Skeletal muscle satellite cell (primary cell): Measurements from ENCODE around the gene BBS9.
"Not testable (repeated sequence)": the region's sequence is repeated elsewhere in the genome, so short reads cannot be mapped to it uniquely, and the experiment has no call there.

Source experiments
- H3K27me3 ChIP-seq: 2 replicates; pipeline ENCODE4 v1.7.0; 2013; ENCODE audit warnings: low read length; ENCODE audit not compliant: control insufficient read depth, insufficient read depth
- H3K36me3 ChIP-seq: 2 replicates; pipeline ENCODE4 v1.7.0; 2013; ENCODE audit warnings: mild to moderate bottlenecking, control low read depth, low read length; ENCODE audit not compliant: insufficient read depth
- H3K4me1 ChIP-seq: 2 replicates; pipeline ENCODE4 v1.7.0; 2013; ENCODE audit warnings: low read length; ENCODE audit not compliant: control insufficient read depth, insufficient read depth
- H3K4me2 ChIP-seq: 2 replicates; pipeline ENCODE4 v1.7.0; 2013; ENCODE audit warnings: mild to moderate bottlenecking, low read length
- H3K4me3 ChIP-seq: 2 replicates; pipeline ENCODE4 v1.7.0; 2013; ENCODE audit warnings: low read length
- H3K9ac ChIP-seq: 2 replicates; pipeline ENCODE4 v1.7.0; 2013; ENCODE audit warnings: mild to moderate bottlenecking, low read depth, low read length, moderate library complexity
- H3K9me3 ChIP-seq: replicated peaks from 2 replicates; pipeline ENCODE4 v1.7.0; 2013; ENCODE audit warnings: mild to moderate bottlenecking, control low read depth, low read length

The BBS9 gene

DNA sequence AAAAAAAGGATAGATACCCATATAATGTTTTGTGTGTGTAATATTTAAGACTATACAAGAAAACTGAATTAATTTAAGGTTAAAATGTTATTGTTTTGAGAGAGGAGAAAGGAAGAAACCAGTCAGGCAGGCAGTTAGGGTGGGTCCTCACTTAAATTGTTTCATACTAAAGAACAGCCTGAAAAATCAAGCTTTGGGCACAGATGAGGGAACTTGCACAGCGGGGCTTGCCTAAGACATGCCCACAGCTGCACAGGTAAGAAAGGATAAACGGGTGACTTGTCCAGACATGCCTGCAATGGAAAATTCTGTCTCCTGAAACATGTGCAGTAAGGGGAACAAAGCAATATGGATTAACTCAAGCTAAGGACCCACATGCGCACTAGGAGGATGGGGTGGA lies 158.4 kb downstream of the BBS9 start:
- no peaks in the 10 kb centered on the region for H3K36me3 ChIP-seq
- no peaks in the 10 kb centered on the region for H3K27me3 ChIP-seq
- H3K4me1 ChIP-seq: no peaks in the 10 kb centered on the region
- H3K9ac ChIP-seq: no peak overlapping the region
- H3K4me3 ChIP-seq: no peak overlapping the region
- no peak overlapping the region for H3K4me2 ChIP-seq
- H3K9me3 ChIP-seq: no peaks in the 10 kb centered on the region

DNA sequence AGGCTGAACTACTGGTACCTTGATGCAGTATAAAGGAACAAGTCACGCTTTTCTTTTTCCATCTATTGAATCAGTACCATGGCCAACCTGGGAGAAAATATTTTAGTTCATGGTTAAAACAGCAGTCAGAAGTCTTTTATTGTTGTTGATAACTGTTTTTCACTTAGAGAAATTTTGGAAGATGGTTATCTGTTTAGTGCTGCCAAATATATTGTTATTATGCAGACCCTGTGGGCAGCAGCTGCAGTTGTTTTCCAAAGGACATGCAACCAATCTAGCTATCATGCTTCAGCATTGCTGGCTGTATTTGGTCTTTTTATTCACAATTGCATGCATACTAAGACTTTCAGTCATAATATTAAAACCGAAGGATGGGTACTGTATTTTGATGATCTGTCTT lies 169.5 kb downstream of the BBS9 start:
- Histone ChIP-seq H3K36me3 (no peaks in the 10 kb centered on the region), H3K4me2 (no peak overlapping the region), H3K9ac (no peak overlapping the region), H3K4me3 (no peak overlapping the region), H3K9me3 (no peaks in the 10 kb centered on the region), H3K27me3 (no peaks in the 10 kb centered on the region), H3K4me1 (no peaks in the 10 kb centered on the region)

DNA sequence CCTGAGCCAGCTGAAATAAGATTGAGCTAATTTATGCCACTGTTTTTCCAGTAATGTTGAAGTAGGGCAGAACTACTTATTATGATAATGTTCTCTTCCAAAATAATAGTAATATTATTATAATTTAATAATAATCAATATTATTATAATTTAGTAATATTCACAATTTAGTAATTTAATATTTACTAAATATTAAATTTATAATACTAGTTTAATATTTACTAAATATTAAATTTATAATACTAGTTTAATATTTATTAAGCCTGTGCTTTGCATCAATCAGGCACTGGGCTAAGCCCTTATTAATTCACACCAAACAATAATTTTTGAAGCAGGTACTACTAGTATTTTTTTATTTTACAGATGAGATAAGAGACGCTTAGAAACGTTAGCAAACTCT lies 170.1 kb downstream of the BBS9 start:
- H3K27me3 ChIP-seq: no peaks in the 10 kb centered on the region
- H3K4me1 ChIP-seq: no peaks in the 10 kb centered on the region

DNA sequence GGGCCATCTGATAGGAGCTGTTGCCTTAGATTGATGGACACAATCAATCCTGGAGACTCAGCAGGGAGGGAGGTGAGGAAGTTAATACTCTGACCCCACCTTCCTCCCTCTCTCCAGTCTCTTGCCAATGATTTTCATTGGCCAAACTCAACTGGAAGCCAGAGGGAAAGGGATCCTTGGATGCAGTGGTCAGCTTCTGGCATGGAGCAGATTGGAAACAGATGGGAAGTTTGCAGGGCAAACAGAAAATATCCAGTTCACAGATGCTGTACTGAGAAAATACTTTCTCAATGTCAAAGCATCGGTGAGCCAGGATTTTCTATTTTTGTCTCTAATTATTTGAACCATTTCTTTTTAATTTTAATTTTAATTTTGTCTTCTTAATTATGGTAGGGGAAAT lies 170.8 kb downstream of the BBS9 start:
- no peaks in the 10 kb centered on the region for H3K4me1 ChIP-seq
- H3K36me3 ChIP-seq: no peaks in the 10 kb centered on the region
- no peak overlapping the region for H3K9ac ChIP-seq
- H3K27me3 ChIP-seq: no peaks in the 10 kb centered on the region
- H3K4me3 ChIP-seq: no peak overlapping the region
- H3K9me3 ChIP-seq: no peaks in the 10 kb centered on the region
- H3K4me2 ChIP-seq: no peak overlapping the region

More for the DNA sequence above, 170.1 kb downstream of the BBS9 start:
- Histone ChIP-seq H3K36me3 (no peaks in the 10 kb centered on the region), H3K4me3 (no peak overlapping the region), H3K4me2 (no peak overlapping the region), H3K9ac (no peak overlapping the region), H3K9me3 (no peaks in the 10 kb centered on the region)

DNA sequence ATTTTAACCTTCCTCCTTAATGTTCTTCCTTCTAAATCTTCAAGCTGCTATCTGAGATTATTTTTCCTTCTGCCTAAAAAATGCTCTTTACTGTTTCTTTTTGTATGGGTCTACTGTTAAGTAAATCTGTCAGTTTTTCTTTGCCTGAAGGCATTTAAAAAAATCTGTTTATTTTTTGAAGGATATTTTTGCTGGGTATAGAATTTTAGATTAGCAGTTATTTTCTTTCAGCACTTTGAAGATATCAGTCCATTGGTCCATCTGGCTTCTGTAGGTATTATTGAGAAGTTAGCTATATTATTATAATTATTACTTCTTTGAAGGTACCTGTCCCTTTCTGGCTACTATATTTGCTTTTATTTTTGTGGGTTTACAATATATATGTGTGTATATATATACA lies 171.4 kb downstream of the BBS9 start:
- no peak overlapping the region for H3K4me2 ChIP-seq
- H3K27me3 ChIP-seq: no peaks in the 10 kb centered on the region
- no peak overlapping the region for H3K4me3 ChIP-seq
- no peaks in the 10 kb centered on the region for H3K9me3 ChIP-seq
- H3K9ac ChIP-seq: no peak overlapping the region
- no peaks in the 10 kb centered on the region for H3K4me1 ChIP-seq
- H3K36me3 ChIP-seq: no peaks in the 10 kb centered on the region

DNA sequence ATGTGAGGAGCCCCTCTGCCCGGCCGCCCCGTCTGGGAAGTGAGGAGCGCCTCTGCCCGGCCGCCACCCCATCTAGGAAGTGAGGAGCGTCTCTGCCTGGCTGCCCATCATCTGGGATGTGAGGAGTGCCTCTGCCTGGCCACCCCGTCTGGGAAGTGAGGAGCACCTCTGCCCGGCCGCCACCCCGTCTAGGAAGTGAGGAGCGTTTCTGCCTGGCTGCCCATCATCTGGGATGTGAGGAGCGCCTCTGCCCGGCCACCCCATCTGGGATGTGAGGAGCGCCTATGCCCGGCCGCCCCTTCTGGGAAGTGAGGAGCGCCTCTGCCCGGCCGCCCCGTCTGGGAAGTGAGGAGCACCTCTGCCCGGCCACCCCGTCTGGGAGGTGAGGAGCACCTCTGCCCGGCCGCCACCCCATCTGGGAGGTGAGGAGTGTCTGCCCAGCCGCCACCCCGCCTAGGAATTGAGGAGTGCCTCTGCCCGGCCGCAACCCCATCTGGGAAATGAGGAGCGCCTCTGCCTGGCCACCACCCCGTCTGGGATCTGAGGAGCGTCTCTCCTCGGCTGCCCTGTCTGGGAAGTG lies 174.7 kb downstream of the BBS9 start:
- H3K4me2 ChIP-seq, H3K36me3 ChIP-seq, H3K9me3 ChIP-seq, H3K4me3 ChIP-seq, H3K27me3 ChIP-seq, H3K9ac ChIP-seq, H3K4me1 ChIP-seq: not testable (repeated sequence)

DNA sequence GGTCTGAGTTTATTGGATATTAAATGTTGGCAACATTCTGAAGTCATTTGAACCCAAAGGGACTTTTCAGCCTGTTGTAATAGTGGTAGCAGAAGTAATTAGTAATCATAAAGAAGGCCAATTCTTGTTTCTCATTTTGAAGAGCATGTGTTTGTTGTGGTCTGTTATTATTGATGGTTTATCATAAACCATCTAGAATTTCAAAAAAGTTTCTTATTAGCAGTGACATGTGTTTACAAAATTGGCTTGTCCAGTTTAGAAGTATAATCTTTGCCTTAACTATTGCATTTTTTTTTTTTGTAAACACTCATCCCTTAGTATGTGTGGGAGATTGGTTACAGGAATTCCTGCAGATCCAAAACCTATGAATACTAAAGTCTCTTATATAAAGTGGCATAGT lies 177.8 kb downstream of the BBS9 start:
- H3K9ac ChIP-seq: no peak overlapping the region

DNA sequence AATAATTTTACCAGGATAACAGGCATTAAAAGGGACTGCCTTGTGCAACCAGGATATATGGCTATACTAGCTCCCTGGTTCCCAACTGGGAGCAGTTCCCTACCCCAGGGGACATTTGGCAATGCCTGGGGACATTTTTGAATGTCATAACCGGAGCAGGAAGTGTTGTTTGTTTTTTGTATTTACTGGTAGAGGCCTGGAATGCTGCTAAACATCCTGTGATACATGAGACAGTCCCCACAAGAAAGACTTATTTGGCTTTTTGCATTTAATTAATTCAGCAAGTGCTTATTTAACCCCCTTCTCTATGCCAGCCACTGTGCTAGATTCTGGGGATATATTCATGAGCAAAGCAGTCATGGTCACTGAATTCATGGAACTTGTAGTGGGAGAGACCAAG lies 181.2 kb downstream of the BBS9 start:
- no peaks in the 10 kb centered on the region for H3K9me3 ChIP-seq
- H3K4me3 ChIP-seq: no peak overlapping the region
- no peaks in the 10 kb centered on the region for H3K27me3 ChIP-seq
- H3K4me2 ChIP-seq: no peak overlapping the region
- H3K36me3 ChIP-seq: no peaks in the 10 kb centered on the region
- no peaks in the 10 kb centered on the region for H3K4me1 ChIP-seq
- H3K9ac ChIP-seq: no peak overlapping the region

More for the DNA sequence above, 177.8 kb downstream of the BBS9 start:
- no peaks in the 10 kb centered on the region for H3K4me1 ChIP-seq
- no peaks in the 10 kb centered on the region for H3K9me3 ChIP-seq
- no peak overlapping the region for H3K4me2 ChIP-seq
- no peaks in the 10 kb centered on the region for H3K36me3 ChIP-seq
- no peaks in the 10 kb centered on the region for H3K27me3 ChIP-seq
- H3K4me3 ChIP-seq: no peak overlapping the region

DNA sequence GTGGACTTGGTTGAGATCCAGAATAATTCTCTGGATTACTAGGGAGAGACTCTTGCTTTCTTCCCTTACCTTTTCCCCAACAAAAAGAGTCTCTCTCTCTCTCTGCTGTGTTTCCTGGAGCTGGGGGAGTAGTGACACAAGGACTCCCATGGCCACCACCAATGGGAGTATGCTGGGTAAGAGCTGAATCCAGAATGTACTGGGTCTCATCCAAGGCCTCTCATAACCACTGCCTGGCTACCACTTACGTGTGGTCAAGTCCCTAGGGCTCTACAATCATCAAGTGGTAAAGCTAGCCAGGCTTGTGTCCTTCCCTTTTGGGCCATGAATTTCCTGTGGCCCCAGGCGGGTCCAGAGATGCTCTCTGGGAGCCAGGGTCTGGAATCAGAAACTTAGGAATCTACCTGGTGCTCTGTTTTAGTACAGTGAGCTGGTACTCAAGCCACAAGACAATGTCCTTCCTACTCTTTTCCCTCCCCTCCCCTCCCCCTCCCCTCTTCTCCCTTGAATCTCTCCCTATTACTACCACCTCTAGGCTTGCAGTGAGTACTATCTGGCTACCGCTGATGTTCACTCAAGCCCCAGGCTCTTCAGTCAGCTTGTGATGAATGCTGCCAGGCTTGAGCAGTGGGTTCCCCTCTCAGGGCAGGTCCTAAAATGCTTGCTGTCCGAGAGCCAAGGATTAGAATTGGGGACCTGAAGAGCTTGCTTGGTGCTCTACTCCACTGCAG lies 196.6 kb downstream of the BBS9 start:
- H3K9me3 ChIP-seq: no peaks in the 10 kb centered on the region
- H3K4me3 ChIP-seq: no peak overlapping the region
- no peaks in the 10 kb centered on the region for H3K27me3 ChIP-seq
- no peak overlapping the region for H3K9ac ChIP-seq
- H3K36me3 ChIP-seq: no peaks in the 10 kb centered on the region
- no peak overlapping the region for H3K4me2 ChIP-seq
- no peaks in the 10 kb centered on the region for H3K4me1 ChIP-seq

DNA sequence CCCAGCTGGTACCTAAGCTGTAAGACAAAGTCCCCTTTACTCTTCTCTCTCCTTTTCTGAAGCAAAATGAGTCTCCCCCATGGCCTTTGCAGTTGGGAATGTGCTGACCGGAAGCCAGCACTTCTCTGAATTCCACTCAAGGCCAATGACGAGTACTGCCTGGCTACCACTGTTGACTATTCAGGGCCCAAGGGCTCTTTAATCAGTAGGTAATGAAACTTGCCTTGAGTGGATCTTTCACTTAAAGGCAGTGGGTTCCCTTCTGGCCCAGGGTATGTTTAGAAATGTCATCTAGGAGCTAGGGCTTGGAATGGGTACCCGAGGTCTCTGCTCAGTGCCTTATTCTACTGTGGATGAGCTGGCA lies 197.1 kb downstream of the BBS9 start:
- H3K4me1 ChIP-seq: no peaks in the 10 kb centered on the region
- H3K9ac ChIP-seq: no peak overlapping the region
- H3K4me2 ChIP-seq: no peak overlapping the region
- H3K4me3 ChIP-seq: no peak overlapping the region
- H3K36me3 ChIP-seq: no peaks in the 10 kb centered on the region
- H3K27me3 ChIP-seq: no peaks in the 10 kb centered on the region
- H3K9me3 ChIP-seq: no peaks in the 10 kb centered on the region

DNA sequence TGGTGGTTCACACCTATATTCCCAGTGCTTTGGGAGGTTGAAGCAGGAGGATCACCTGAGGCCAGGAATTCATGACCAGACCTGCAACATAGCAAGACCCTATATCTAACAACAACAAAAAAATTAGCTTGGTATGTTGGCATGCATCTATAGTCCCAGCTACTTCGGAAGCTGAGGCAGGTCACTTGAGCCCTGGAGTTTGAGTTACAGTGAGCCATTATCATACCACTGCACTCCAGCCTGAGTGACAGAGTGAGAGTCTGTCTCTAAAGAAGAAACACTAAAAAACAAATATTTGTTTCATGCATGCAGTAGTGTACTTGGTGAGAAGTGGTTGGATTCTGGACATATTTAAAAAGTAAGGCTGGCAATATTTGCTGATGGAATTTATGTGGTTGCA lies 198.1 kb downstream of the BBS9 start:
- H3K9me3 ChIP-seq: no peaks in the 10 kb centered on the region
- no peaks in the 10 kb centered on the region for H3K4me1 ChIP-seq
- no peak overlapping the region for H3K4me2 ChIP-seq
- H3K27me3 ChIP-seq: no peaks in the 10 kb centered on the region
- H3K36me3 ChIP-seq: no peaks in the 10 kb centered on the region
- no peak overlapping the region for H3K9ac ChIP-seq
- no peak overlapping the region for H3K4me3 ChIP-seq

DNA sequence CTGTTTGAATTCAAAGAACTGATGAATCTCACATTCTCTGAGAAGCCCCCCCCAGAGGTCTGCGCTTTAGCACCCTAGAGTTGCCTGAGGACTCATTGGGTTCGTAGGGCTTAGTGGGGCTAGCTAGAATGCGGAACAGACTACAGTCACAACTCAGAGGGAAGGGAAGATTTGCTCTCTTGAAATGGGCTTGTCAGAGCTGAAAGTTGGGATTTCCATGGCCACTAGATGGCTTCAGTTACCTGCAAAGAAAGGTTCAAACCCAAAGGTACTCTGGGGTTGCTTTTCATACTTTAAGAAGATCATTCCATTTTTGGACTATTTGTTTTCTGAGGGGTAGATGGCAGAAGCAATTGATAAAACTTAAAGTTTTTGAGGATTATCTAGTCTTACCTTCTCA lies 205.0 kb downstream of the BBS9 start:
- Histone ChIP-seq H3K4me2 (no peak overlapping the region), H3K9me3 (no peaks in the 10 kb centered on the region), H3K27me3 (no peaks in the 10 kb centered on the region), H3K4me3 (no peak overlapping the region), H3K9ac (no peak overlapping the region), H3K36me3 (no peaks in the 10 kb centered on the region), H3K4me1 (no peaks in the 10 kb centered on the region)
